ENCODE measurements around the gene C1orf105.
A peak's percentile ranks its signal among the peaks of the same experiment; 100 is the strongest.
"Not testable (repeated sequence)": the region's sequence is repeated elsewhere in the genome, so short reads cannot be mapped to it uniquely, and the experiment has no call there.

The C1orf105 gene

GRCh38 chr1:172478485-172478884 is 58.0 kb downstream of the C1orf105 start:
- Histone ChIP-seq H3K27me3 (ENCODE audit: low read depth) (peaks cover 9% of the 10 kb centered on the region; the same call in 1 of the 2 replicates), H3K9me3 (no peaks in the 10 kb centered on the region), H3K36me3 (replicated peaks) (no peaks in the 10 kb centered on the region), H3K4me3 (no peak overlapping the region), H3K4me1 (no peaks in the 10 kb centered on the region)
- no peak for DNase-seq (ENCODE audit: low spot score in 2 of 2)
- in situ Hi-C loops (cut with MboI; ENCODE audit: low sequenced_read_pairs), result no loop called here

- Histone ChIP-seq H3K36me3 (replicated peaks) (no peaks in the 10 kb centered on the region), H3K27me3 (ENCODE audit: low read depth) (peaks cover 10% of the 10 kb centered on the region; the same call in 1 of the 2 replicates), H3K4me1 (no peaks in the 10 kb centered on the region), H3K9me3 (no peaks in the 10 kb centered on the region), H3K4me3 (no peak overlapping the region)
- in situ Hi-C loops (cut with MboI; ENCODE audit: low sequenced_read_pairs), result no loop called here
- no peak for DNase-seq (ENCODE audit: low spot score in 2 of 2)
Measured at GRCh38 chr1:172480431-172480830, 59.9 kb downstream of the C1orf105 start.

GRCh38 chr1:172482044-172482443 is 61.6 kb downstream of the C1orf105 start:
- no peaks in the 10 kb centered on the region for H3K9me3 ChIP-seq
- no peak for DNase-seq (ENCODE audit: low spot score in 2 of 2)
- no peak overlapping the region for H3K4me3 ChIP-seq
- in situ Hi-C loops (cut with MboI; ENCODE audit: low sequenced_read_pairs), result no loop called here
- peaks cover 25% of the 10 kb centered on the region for H3K27me3 ChIP-seq (ENCODE audit: low read depth)
- no peaks in the 10 kb centered on the region for H3K36me3 ChIP-seq (replicated peaks)
- H3K4me1 ChIP-seq, result no peaks in the 10 kb centered on the region

- Histone ChIP-seq H3K4me1 (no peaks in the 10 kb centered on the region), H3K9me3 (no peaks in the 10 kb centered on the region), H3K4me3 (no peak overlapping the region), H3K36me3 (replicated peaks) (no peaks in the 10 kb centered on the region), H3K27me3 (ENCODE audit: low read depth) (peaks cover 39% of the 10 kb centered on the region)
- no peak for DNase-seq (ENCODE audit: low spot score in 2 of 2)
- in situ Hi-C loops (cut with MboI; ENCODE audit: low sequenced_read_pairs), result no loop called here
Measured at GRCh38 chr1:172483448-172483847, 63.0 kb downstream of the C1orf105 start.

GRCh38 chr1:172484252-172484651 is 63.8 kb downstream of the C1orf105 start:
- DNase-seq (ENCODE audit: low spot score in 2 of 2), result no peak
- no peak overlapping the region for H3K4me3 ChIP-seq
- H3K36me3 ChIP-seq (replicated peaks), result no peaks in the 10 kb centered on the region
- no peaks in the 10 kb centered on the region for H3K4me1 ChIP-seq
- in situ Hi-C loops (cut with MboI; ENCODE audit: low sequenced_read_pairs), result no loop called here
- peaks cover 44% of the 10 kb centered on the region for H3K27me3 ChIP-seq (ENCODE audit: low read depth)
- H3K9me3 ChIP-seq, result no peaks in the 10 kb centered on the region

- Histone ChIP-seq H3K36me3 (replicated peaks) (no peaks in the 10 kb centered on the region), H3K27me3 (ENCODE audit: low read depth) (peaks cover 51% of the 10 kb centered on the region), H3K4me1 (no peaks in the 10 kb centered on the region), H3K9me3 (no peaks in the 10 kb centered on the region), H3K4me3 (no peak overlapping the region)
- no peak for DNase-seq (ENCODE audit: low spot score in 2 of 2)
- in situ Hi-C loops (cut with MboI; ENCODE audit: low sequenced_read_pairs), result no loop called here
Measured at GRCh38 chr1:172485626-172486025, 65.1 kb downstream of the C1orf105 start.

- Histone ChIP-seq H3K9me3 (no peaks in the 10 kb centered on the region), H3K27me3 (ENCODE audit: low read depth) (peaks cover 46% of the 10 kb centered on the region), H3K4me1 (no peaks in the 10 kb centered on the region), H3K36me3 (replicated peaks) (no peaks in the 10 kb centered on the region), H3K4me3 (no peak overlapping the region)
- DNase-seq (ENCODE audit: low spot score in 2 of 2), result no peak
- in situ Hi-C loops (cut with MboI; ENCODE audit: low sequenced_read_pairs), result no loop called here
Measured at GRCh38 chr1:172486805-172487454, 66.4 kb downstream of the C1orf105 start.

- in situ Hi-C loops (cut with MboI; ENCODE audit: low sequenced_read_pairs), result no loop called here
Measured at GRCh38 chr1:172487550-172487949, 67.1 kb downstream of the C1orf105 start.

GRCh38 chr1:172488393-172488792 is 67.9 kb downstream of the C1orf105 start:
- peaks cover 46% of the 10 kb centered on the region for H3K27me3 ChIP-seq (ENCODE audit: low read depth)
- in situ Hi-C loops (cut with MboI; ENCODE audit: low sequenced_read_pairs), result no loop called here
- no peak for DNase-seq (ENCODE audit: low spot score in 2 of 2)
- no peak overlapping the region for H3K4me3 ChIP-seq
- no peaks in the 10 kb centered on the region for H3K36me3 ChIP-seq (replicated peaks)
- no peaks in the 10 kb centered on the region for H3K9me3 ChIP-seq
- no peaks in the 10 kb centered on the region for H3K4me1 ChIP-seq

More at GRCh38 chr1:172487550-172487949, 67.1 kb downstream of the C1orf105 start:
- DNase-seq (ENCODE audit: low spot score in 2 of 2), result no peak
- Histone ChIP-seq H3K4me3 (no peak overlapping the region), H3K9me3 (no peaks in the 10 kb centered on the region), H3K36me3 (replicated peaks) (no peaks in the 10 kb centered on the region), H3K4me1 (no peaks in the 10 kb centered on the region), H3K27me3 (ENCODE audit: low read depth) (peaks cover 46% of the 10 kb centered on the region)

- H3K36me3 ChIP-seq (replicated peaks), result no peaks in the 10 kb centered on the region
- no peaks in the 10 kb centered on the region for H3K4me1 ChIP-seq
- in situ Hi-C loops (cut with MboI; ENCODE audit: low sequenced_read_pairs), result no loop called here
- peaks cover 41% of the 10 kb centered on the region for H3K27me3 ChIP-seq (ENCODE audit: low read depth)
- H3K9me3 ChIP-seq, result no peaks in the 10 kb centered on the region
- no peak for DNase-seq (ENCODE audit: low spot score in 2 of 2)
- no peak overlapping the region for H3K4me3 ChIP-seq
Measured at GRCh38 chr1:172489847-172490246, 69.4 kb downstream of the C1orf105 start.

GRCh38 chr1:172492421-172492820 is 71.9 kb downstream of the C1orf105 start:
- in situ Hi-C loops (cut with MboI; ENCODE audit: low sequenced_read_pairs), result no loop called here
- H3K9me3 ChIP-seq, result no peaks in the 10 kb centered on the region

GRCh38 chr1:172494166-172494565 is 73.7 kb downstream of the C1orf105 start:
- in situ Hi-C loops (cut with MboI; ENCODE audit: low sequenced_read_pairs), result no loop called here
- Histone ChIP-seq H3K36me3 (replicated peaks) (no peaks in the 10 kb centered on the region), H3K4me1 (peaks cover 11% of the 10 kb centered on the region), H3K9me3 (no peaks in the 10 kb centered on the region), H3K27me3 (ENCODE audit: low read depth) (peaks cover 7% of the 10 kb centered on the region), H3K4me3 (no peak overlapping the region)
- no peak for DNase-seq (ENCODE audit: low spot score in 2 of 2)

More at GRCh38 chr1:172492421-172492820, 71.9 kb downstream of the C1orf105 start:
- Histone ChIP-seq H3K4me3 (no peak overlapping the region), H3K36me3 (replicated peaks) (no peaks in the 10 kb centered on the region), H3K4me1 (peaks cover 9% of the 10 kb centered on the region), H3K27me3 (ENCODE audit: low read depth) (peaks cover 22% of the 10 kb centered on the region)
- DNase-seq (ENCODE audit: low spot score in 2 of 2), result no peak

- H3K9me3 ChIP-seq; in situ Hi-C loops (cut with MboI; ENCODE audit: low sequenced_read_pairs); H3K27me3 ChIP-seq (ENCODE audit: low read depth); H3K4me3 ChIP-seq; H3K36me3 ChIP-seq (replicated peaks); DNase-seq (ENCODE audit: low spot score in 2 of 2): not testable (repeated sequence)
- H3K4me1 ChIP-seq, result peaks cover 11% of the 10 kb centered on the region
Measured at GRCh38 chr1:172496127-172496526, 75.6 kb downstream of the C1orf105 start.

GRCh38 chr1:172496678-172497077 is 76.2 kb downstream of the C1orf105 start:
- peaks cover 11% of the 10 kb centered on the region for H3K4me1 ChIP-seq
- no peak overlapping the region for H3K4me3 ChIP-seq
- H3K27me3 ChIP-seq (ENCODE audit: low read depth), result no peaks in the 10 kb centered on the region
- no peaks in the 10 kb centered on the region for H3K9me3 ChIP-seq
- H3K36me3 ChIP-seq (replicated peaks), result no peaks in the 10 kb centered on the region
- in situ Hi-C loops (cut with MboI; ENCODE audit: low sequenced_read_pairs), result no loop called here
- no peak for DNase-seq (ENCODE audit: low spot score in 2 of 2)

- Histone ChIP-seq H3K36me3 (replicated peaks) (no peaks in the 10 kb centered on the region), H3K9me3 (no peaks in the 10 kb centered on the region), H3K4me1 (peaks cover 11% of the 10 kb centered on the region), H3K27me3 (ENCODE audit: low read depth) (no peaks in the 10 kb centered on the region), H3K4me3 (no peak overlapping the region)
- peak; percentile 39 to 68 for DNase-seq (ENCODE audit: low spot score in 2 of 2)
- in situ Hi-C loops (cut with MboI; ENCODE audit: low sequenced_read_pairs), result no loop called here
Measured at GRCh38 chr1:172497230-172497629, 76.7 kb downstream of the C1orf105 start.

Measured in HAP-1 (cell line).